ENCODE measurements around the gene KCNMA1. TPM values are rescaled to one million over a fixed set of nuclear protein-coding genes. Genes with fewer than 3 reads are reported as not detected.

KCNMA1 gene
- total RNA-seq, 3 donors from 2014 or later (not counting 1 experiment from before 2014, with no cell fraction given) = 0.40 to 1.8 (median 0.63) TPM

DNA sequence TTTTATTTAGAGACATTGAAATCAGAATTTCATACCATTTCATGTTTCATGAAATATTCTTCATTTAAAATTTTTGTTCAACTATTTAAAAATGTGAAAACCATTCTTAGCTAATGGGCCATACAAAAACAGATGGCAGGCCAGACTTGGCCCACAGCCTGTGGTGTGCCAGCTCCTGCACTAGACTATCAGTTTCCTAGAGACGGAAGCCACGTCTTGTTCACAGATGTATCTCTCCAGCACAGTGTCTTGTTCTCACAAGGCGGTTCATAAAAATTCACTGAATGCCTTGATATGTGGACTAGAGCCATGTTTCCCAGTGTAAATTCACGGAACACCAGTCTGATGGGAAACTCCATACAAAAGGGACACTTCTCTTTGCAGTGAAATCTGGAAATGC is 216.0 kb downstream of the KCNMA1 start:
- H3K27me3 ChIP-seq (ENCODE audit: control insufficient read depth, insufficient read depth, low read length) = no peaks in the 10 kb centered on the region
- ATAC-seq (no peak), DNase-seq (no peak)
- Mint-ChIP-seq H3K4me1 (no peaks in the 10 kb centered on the region), H3K4me3 (no peak overlapping the region), H3K27ac (no peak overlapping the region), H3K36me3 (no peaks in the 10 kb centered on the region), H3K9me3 (no peaks in the 10 kb centered on the region), H3K27me3 (ENCODE audit: low read depth in 2 of 2) (peaks cover 0 to 6% of the 10 kb centered on the region in 2 donors)
- no peaks in the 10 kb centered on the region for H3K4me1 ChIP-seq (ENCODE audit: control insufficient read depth, insufficient read depth, low read length)
- no peak overlapping the region for H3K4me3 ChIP-seq (ENCODE audit: low read length)
- TF ChIP-seq, protein P1, sequence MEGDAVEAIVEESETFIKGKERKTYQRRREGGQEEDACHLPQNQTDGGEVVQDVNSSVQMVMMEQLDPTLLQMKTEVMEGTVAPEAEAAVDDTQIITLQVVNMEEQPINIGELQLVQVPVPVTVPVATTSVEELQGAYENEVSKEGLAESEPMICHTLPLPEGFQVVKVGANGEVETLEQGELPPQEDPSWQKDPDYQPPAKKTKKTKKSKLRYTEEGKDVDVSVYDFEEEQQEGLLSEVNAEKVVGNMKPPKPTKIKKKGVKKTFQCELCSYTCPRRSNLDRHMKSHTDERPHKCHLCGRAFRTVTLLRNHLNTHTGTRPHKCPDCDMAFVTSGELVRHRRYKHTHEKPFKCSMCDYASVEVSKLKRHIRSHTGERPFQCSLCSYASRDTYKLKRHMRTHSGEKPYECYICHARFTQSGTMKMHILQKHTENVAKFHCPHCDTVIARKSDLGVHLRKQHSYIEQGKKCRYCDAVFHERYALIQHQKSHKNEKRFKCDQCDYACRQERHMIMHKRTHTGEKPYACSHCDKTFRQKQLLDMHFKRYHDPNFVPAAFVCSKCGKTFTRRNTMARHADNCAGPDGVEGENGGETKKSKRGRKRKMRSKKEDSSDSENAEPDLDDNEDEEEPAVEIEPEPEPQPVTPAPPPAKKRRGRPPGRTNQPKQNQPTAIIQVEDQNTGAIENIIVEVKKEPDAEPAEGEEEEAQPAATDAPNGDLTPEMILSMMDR (IDR thresholded peaks at IDR 0.05) = no peak
- no peaks in the 10 kb centered on the region for H3K36me3 ChIP-seq (ENCODE audit: control insufficient read depth, insufficient read depth, low read length)
- no peak overlapping the region for H3K27ac ChIP-seq (ENCODE audit: low read length)
- WGBS (ENCODE audit: insufficient coverage) = 88% methylated on average over 4 of the region's 4 CpGs
- intact Hi-C loops (cut with micrococcal nuclease) = no loop called here
- no peaks in the 10 kb centered on the region for H3K9me3 ChIP-seq (ENCODE audit: control insufficient read depth, insufficient read depth, low read length)

DNA sequence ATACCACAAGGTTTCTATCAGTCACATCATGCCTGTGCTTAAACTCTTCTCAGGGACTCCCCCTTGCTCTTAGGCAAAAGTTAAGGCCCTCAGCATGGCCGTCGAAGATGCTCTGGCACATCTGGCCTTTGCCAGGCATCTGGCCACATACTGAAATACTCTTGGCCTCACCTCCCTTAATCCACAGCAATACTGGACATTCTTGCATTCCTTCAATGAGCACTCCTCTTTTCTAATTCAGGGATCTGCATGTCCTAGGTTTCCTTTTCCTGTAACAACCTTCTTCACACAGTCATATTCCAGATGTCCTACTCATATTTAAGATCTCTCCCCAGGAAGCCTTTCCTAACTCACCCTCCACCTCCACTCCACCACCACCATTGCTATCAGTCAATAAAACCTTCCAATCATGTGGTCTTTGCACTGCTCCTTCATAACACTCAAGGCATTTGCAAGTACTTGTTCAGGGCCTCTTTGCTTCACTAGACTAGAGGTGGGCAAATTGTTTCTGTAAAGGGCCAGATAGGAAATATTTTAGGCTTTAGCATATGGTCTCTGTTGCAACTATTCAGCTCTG is 216.6 kb downstream of the KCNMA1 start:
- H3K36me3 ChIP-seq (ENCODE audit: control insufficient read depth, insufficient read depth, low read length) = no peaks in the 10 kb centered on the region
- H3K9me3 ChIP-seq (ENCODE audit: control insufficient read depth, insufficient read depth, low read length) = no peaks in the 10 kb centered on the region
- H3K27ac ChIP-seq (ENCODE audit: low read length) = no peak overlapping the region
- WGBS (ENCODE audit: insufficient coverage) = 89% methylated on average over 2 of the region's 2 CpGs
- H3K36me3 Mint-ChIP-seq = no peaks in the 10 kb centered on the region
- no peaks in the 10 kb centered on the region for H3K27me3 ChIP-seq (ENCODE audit: control insufficient read depth, insufficient read depth, low read length)
- intact Hi-C loops (cut with micrococcal nuclease) = no loop called here
- H3K27me3 Mint-ChIP-seq (ENCODE audit: low read depth in 2 of 2) = peaks cover 0 to 7% of the 10 kb centered on the region in 2 donors
- H3K4me3 Mint-ChIP-seq = no peak overlapping the region
- no peak overlapping the region for H3K4me3 ChIP-seq (ENCODE audit: low read length)
- TF ChIP-seq, protein P1 (IDR thresholded peaks at IDR 0.05) = no peak
- no peaks in the 10 kb centered on the region for H3K9me3 Mint-ChIP-seq
- no peak for ATAC-seq
- H3K4me1 ChIP-seq (ENCODE audit: control insufficient read depth, insufficient read depth, low read length) = no peaks in the 10 kb centered on the region
- no peak overlapping the region for H3K27ac Mint-ChIP-seq
- no peak for DNase-seq
- no peaks in the 10 kb centered on the region for H3K4me1 Mint-ChIP-seq

DNA sequence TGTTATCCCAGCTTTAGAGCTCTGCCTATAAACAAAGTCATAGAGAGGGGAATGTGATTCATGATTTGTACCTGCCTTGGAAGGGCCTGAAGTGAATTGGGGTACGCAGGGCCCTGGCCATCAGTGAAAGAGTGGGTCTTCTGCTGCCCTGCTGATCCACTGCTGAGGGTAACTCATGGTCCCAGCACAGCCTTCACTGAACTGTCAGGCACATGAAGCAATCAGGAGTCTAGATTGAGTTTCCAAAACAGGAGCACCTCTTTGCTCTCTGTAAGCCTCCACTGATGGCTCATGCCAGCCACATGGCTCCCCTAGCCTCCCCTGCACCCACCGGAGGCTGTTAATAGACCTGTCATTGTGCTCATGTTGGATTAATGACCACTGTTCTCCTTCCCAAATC is 217.6 kb downstream of the KCNMA1 start:
- WGBS (ENCODE audit: insufficient coverage) = 87% methylated on average over 2 of the region's 2 CpGs
- no peak overlapping the region for H3K27ac ChIP-seq (ENCODE audit: low read length)
- H3K36me3 ChIP-seq (ENCODE audit: control insufficient read depth, insufficient read depth, low read length) = no peaks in the 10 kb centered on the region
- TF ChIP-seq, protein P1 (IDR thresholded peaks at IDR 0.05) = no peak
- peaks cover 0 to 7% of the 10 kb centered on the region in 2 donors for H3K27me3 Mint-ChIP-seq (ENCODE audit: low read depth in 2 of 2)
- H3K4me1 ChIP-seq (ENCODE audit: control insufficient read depth, insufficient read depth, low read length) = no peaks in the 10 kb centered on the region
- H3K4me3 ChIP-seq (ENCODE audit: low read length) = no peak overlapping the region
- no peaks in the 10 kb centered on the region for H3K9me3 Mint-ChIP-seq
- H3K27me3 ChIP-seq (ENCODE audit: control insufficient read depth, insufficient read depth, low read length) = no peaks in the 10 kb centered on the region
- ATAC-seq = no peak
- H3K36me3 Mint-ChIP-seq = no peaks in the 10 kb centered on the region
- no peaks in the 10 kb centered on the region for H3K9me3 ChIP-seq (ENCODE audit: control insufficient read depth, insufficient read depth, low read length)
- no peaks in the 10 kb centered on the region for H3K4me1 Mint-ChIP-seq
- intact Hi-C loops (cut with micrococcal nuclease) = no loop called here
- no peak overlapping the region for H3K4me3 Mint-ChIP-seq
- DNase-seq = no peak
- no peak overlapping the region for H3K27ac Mint-ChIP-seq

DNA sequence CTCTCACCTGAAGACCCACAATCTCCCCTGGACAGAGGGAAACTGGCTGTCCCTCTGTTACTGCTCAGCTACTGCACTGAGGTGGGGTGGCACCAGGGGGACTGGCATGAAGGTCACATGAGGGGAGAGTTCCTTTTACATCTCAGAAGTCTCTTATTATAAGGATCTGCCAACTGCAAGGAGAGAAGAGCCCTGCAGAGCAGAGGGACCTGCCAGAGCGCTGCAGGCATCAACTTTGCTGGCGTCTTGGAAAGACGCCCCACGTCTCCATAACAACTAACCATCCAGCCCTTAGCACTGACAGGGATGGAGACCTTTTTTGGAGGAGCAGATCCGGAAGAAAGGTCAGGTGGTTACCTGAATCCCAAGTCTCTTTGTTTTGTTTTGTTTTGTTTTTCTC is 218.6 kb downstream of the KCNMA1 start:
- Mint-ChIP-seq H3K27me3 (ENCODE audit: low read depth in 2 of 2) (peaks cover 0 to 7% of the 10 kb centered on the region in 2 donors), H3K4me3 (no peak overlapping the region), H3K36me3 (no peaks in the 10 kb centered on the region), H3K27ac (no peak overlapping the region), H3K9me3 (no peaks in the 10 kb centered on the region), H3K4me1 (no peaks in the 10 kb centered on the region)
- H3K4me3 ChIP-seq (ENCODE audit: low read length) = no peak overlapping the region
- no peaks in the 10 kb centered on the region for H3K27me3 ChIP-seq (ENCODE audit: control insufficient read depth, insufficient read depth, low read length)
- TF ChIP-seq, protein P1 (IDR thresholded peaks at IDR 0.05) = no peak
- WGBS (ENCODE audit: insufficient coverage) = 94% methylated on average over 4 of the region's 5 CpGs
- no peaks in the 10 kb centered on the region for H3K9me3 ChIP-seq (ENCODE audit: control insufficient read depth, insufficient read depth, low read length)
- intact Hi-C loops (cut with micrococcal nuclease) = no loop called here
- no peak overlapping the region for H3K27ac ChIP-seq (ENCODE audit: low read length)
- no peak for DNase-seq
- no peaks in the 10 kb centered on the region for H3K36me3 ChIP-seq (ENCODE audit: control insufficient read depth, insufficient read depth, low read length)
- no peak for ATAC-seq
- no peaks in the 10 kb centered on the region for H3K4me1 ChIP-seq (ENCODE audit: control insufficient read depth, insufficient read depth, low read length)
